ENCODE measurements around the gene CBLN3.

GRCh38 chr14:24429395-24430142, at the start of gene CBLN3, which contains the start of gene KHNYN:
- TF ChIP-seq POLR2A (IDR thresholded peaks at IDR 0.05; ENCODE audit: low read depth, low read length) (peak; percentile 94), POLR2AphosphoS5 (IDR thresholded peaks at IDR 0.05; ENCODE audit: low read depth, low read length) (no peak; the same call in none of the 2 replicates)
